Measurements from ENCODE around the gene CHTF8.

DNA sequence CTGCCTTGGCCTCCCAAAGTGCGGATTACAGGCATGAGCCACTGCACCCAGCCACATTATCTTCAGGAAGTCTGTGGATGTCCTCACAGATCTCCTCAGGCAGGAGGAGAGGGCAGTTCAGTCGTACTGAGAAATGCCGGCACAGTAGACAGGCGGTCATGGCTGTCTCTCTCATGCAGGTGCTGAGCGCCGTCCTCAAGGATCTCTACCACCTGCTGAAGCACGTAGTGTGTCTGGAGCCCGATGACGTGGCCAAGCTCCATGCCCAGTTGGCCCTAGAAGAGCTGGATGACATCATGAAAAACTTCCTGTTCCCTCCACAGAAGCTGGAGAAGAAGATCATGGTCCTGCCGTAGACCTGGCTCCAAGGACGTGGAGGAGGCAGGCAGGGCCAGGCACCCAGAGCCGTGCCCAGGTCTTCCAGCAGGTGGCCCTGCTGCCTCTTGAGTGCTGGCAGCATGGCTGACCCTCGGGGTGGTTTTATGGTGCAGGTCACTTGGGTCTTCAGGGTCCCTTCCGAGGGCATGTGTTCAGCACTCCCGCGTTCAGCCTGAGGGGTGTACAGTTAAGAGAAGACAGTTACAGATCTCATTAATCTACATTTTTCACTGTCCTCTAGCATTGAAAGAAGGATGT, 49.0 kb downstream of the CHTF8 start:
- TF ChIP-seq, protein P1, sequence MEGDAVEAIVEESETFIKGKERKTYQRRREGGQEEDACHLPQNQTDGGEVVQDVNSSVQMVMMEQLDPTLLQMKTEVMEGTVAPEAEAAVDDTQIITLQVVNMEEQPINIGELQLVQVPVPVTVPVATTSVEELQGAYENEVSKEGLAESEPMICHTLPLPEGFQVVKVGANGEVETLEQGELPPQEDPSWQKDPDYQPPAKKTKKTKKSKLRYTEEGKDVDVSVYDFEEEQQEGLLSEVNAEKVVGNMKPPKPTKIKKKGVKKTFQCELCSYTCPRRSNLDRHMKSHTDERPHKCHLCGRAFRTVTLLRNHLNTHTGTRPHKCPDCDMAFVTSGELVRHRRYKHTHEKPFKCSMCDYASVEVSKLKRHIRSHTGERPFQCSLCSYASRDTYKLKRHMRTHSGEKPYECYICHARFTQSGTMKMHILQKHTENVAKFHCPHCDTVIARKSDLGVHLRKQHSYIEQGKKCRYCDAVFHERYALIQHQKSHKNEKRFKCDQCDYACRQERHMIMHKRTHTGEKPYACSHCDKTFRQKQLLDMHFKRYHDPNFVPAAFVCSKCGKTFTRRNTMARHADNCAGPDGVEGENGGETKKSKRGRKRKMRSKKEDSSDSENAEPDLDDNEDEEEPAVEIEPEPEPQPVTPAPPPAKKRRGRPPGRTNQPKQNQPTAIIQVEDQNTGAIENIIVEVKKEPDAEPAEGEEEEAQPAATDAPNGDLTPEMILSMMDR (IDR thresholded peaks at IDR 0.05), result peak in 3 of 6 experiments; percentile 31 to 45 (median 32)
- no peak for TF ChIP-seq POLR2A (IDR thresholded peaks at IDR 0.05)

Measured in thyroid gland (tissue), 4 donors.